PC-9 (cell line): Measurements from ENCODE around the gene ADCY4. TPM values are rescaled to one million over a fixed set of nuclear protein-coding genes. Genes with fewer than 3 reads are reported as not detected.

Source experiments
- BruUV-seq: library from RNA; stranded (reverse); fragments of 400-500 nt; replicated peaks from 2 replicates; lab custom pipeline; 2021; lab: Mats Ljungman, UMichigan
- CTCF ChIA-PET: fragments of 300-600 bp; sonication (Branson Sonifier 250); formaldehyde crosslinking; loops from one replicate; lab custom pipeline; 2022; ENCODE audit warnings: antibody characterized with exemption; lab: Charles Lee
- POLR2A ChIA-PET: fragments of 300-600 bp; sonication (Branson Sonifier 250); formaldehyde crosslinking; loops from one replicate; lab custom pipeline; 2022; ENCODE audit warnings: antibody characterized with exemption; ENCODE audit not compliant: unreplicated experiment; lab: Charles Lee
- DNase-seq, 2 experiments: peaks; one replicate each; pipeline versions ENCODE4 v3.0.0 to v3.0.0-alpha.2; 2015 to 2022; ENCODE audit warnings: mixed read lengths in 1 of 2
- H2AFZ ChIP-seq: fragments of 200-600 bp; sonication (generic); 2 replicates; pipeline ENCODE4 v1.8.1; 2017; ENCODE audit warnings: antibody characterized with exemption
- H3F3A ChIP-seq: fragments of 200-600 bp; sonication (generic); 2 replicates; pipeline ENCODE4 v1.8.1; 2017; ENCODE audit warnings: antibody characterized with exemption, mild to moderate bottlenecking, low read depth; ENCODE audit not compliant: insufficient read depth
- H3K27ac ChIP-seq: fragments of 200-600 bp; sonication (generic); 2 replicates; pipeline ENCODE4 v1.6.1; 2016; ENCODE audit warnings: mixed run types
- H3K27me3 ChIP-seq: fragments of 200-600 bp; sonication (generic); 2 replicates; pipeline ENCODE4 v1.6.1; 2016; ENCODE audit warnings: low read depth, mixed run types; ENCODE audit not compliant: insufficient read depth
- H3K36me3 ChIP-seq: fragments of 200-600 bp; sonication (generic); 2 replicates; pipeline ENCODE4 v1.6.1; 2016; ENCODE audit warnings: low read depth, mixed run types
- H3K4me1 ChIP-seq: fragments of 200-600 bp; sonication (generic); replicated peaks from 2 replicates; pipeline ENCODE4 v1.6.1; 2016; ENCODE audit warnings: mixed run types; ENCODE audit not compliant: insufficient read depth
- H3K4me2 ChIP-seq: fragments of 200-600 bp; sonication (generic); 2 replicates; pipeline ENCODE4 v1.6.1; 2017; ENCODE audit warnings: mixed run types
- H3K4me3 ChIP-seq: fragments of 200-600 bp; sonication (generic); 2 replicates; pipeline ENCODE4 v1.6.1; 2016; ENCODE audit warnings: mixed run types
- H3K79me2 ChIP-seq: fragments of 200-600 bp; sonication (generic); 2 replicates; pipeline ENCODE4 v1.6.1; 2017; ENCODE audit warnings: low read depth, mixed run types
- H3K9me2 ChIP-seq: fragments of 200-600 bp; sonication (generic); 2 replicates; pipeline ENCODE4 v1.8.1; 2017; ENCODE audit warnings: mild to moderate bottlenecking; ENCODE audit not compliant: insufficient read depth
- H3K9me3 ChIP-seq: fragments of 200-600 bp; sonication (generic); 2 replicates; pipeline ENCODE4 v1.8.1; 2016; ENCODE audit warnings: low read depth; ENCODE audit not compliant: insufficient read depth
- H4K20me1 ChIP-seq: fragments of 200-600 bp; sonication (generic); 2 replicates; pipeline ENCODE4 v1.8.1; 2017; ENCODE audit not compliant: insufficient read depth
- EZH2 ChIP-seq: fragments of 200-600 bp; sonication (generic); IDR thresholded peaks from 2 replicates; pipeline ENCODE4 v1.8.0; 2017; ENCODE audit warnings: antibody characterized with exemption, low read depth
- intact Hi-C: fragments of 100-400 bp; cut with micrococcal nuclease; formaldehyde crosslinking; loops from one replicate; pipeline ENCODE4 v1.10.0; 2022; ENCODE audit not compliant: unreplicated experiment
- total RNA-seq: library from RNA; stranded (reverse); gene quantifications from 2 replicates; pipeline ENCODE4 v1.2.3, GENCODE V29; 2021
- TF ChIP-seq, protein P1 (sequence below): fragments of 200-600 bp; sonication (generic); conservative IDR thresholded peaks from 2 replicates; pipeline ENCODE4 v1.6.1; 2017; ENCODE audit warnings: mixed run types, antibody characterized with exemption, mild to moderate bottlenecking, moderate library complexity

Gene ADCY4
- total RNA-seq, 1 experiment from 2014 or later = 1.8 TPM

DNA sequence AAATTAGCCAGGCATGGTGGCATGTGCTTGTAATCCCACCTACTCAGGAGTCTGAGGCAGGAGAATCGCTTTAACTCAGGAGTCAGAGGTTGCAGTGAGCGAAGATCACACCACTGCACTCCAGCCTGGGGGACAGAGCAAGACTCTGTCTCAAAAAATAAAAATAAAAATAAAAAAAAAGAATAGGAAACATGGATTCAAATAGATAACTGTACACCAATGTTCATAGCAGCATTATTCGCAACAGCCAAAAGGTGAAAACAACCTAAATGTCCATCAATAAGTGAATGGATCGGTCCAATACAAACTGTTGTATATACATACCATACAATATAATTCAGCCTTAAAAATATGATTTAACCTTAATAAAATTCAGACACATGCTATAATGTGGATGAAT lies 8.0 kb upstream of the ADCY4 start:
- ChIA-PET POLR2A (no interaction called here), CTCF (no interaction called here)
- H2AFZ ChIP-seq = no peak overlapping the region
- no peaks in the 10 kb centered on the region for H3K9me3 ChIP-seq
- no peaks in the 10 kb centered on the region for H3K36me3 ChIP-seq
- H3K79me2 ChIP-seq = no peaks in the 10 kb centered on the region
- no peaks in the 10 kb centered on the region for H3K4me1 ChIP-seq
- no peak overlapping the region for H3K27ac ChIP-seq
- BruUV-seq = no TSS peak
- no peaks in the 10 kb centered on the region for H3F3A ChIP-seq
- intact Hi-C loops = no loop called here
- no peak for DNase-seq
- no peak overlapping the region for H3K4me3 ChIP-seq
- no peaks in the 10 kb centered on the region for H3K27me3 ChIP-seq
- H3K9me2 ChIP-seq = no peaks in the 10 kb centered on the region
- TF ChIP-seq EZH2 = no peak
- TF ChIP-seq, protein P1, sequence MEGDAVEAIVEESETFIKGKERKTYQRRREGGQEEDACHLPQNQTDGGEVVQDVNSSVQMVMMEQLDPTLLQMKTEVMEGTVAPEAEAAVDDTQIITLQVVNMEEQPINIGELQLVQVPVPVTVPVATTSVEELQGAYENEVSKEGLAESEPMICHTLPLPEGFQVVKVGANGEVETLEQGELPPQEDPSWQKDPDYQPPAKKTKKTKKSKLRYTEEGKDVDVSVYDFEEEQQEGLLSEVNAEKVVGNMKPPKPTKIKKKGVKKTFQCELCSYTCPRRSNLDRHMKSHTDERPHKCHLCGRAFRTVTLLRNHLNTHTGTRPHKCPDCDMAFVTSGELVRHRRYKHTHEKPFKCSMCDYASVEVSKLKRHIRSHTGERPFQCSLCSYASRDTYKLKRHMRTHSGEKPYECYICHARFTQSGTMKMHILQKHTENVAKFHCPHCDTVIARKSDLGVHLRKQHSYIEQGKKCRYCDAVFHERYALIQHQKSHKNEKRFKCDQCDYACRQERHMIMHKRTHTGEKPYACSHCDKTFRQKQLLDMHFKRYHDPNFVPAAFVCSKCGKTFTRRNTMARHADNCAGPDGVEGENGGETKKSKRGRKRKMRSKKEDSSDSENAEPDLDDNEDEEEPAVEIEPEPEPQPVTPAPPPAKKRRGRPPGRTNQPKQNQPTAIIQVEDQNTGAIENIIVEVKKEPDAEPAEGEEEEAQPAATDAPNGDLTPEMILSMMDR = no peak
- H3K4me2 ChIP-seq = no peak overlapping the region
- no peaks in the 10 kb centered on the region for H4K20me1 ChIP-seq

DNA sequence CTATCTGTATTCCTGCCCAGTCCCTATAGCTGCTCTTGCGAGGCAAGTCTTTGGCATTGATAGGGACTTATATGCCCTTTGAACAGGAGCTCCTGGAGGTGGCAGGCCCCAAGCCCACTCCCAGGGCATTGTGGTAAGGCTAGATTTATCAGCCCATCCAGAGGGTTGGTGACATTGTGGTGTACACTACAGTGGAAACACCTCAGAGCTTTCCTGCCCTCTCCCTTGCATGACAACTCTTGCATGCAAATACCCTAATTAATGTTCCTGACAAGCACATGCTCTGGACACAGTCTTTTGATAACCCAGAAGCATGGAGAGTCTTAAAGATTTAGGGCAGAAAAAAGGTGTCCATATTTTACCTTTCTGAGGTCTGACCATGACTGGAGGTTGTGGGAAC lies 5.7 kb upstream of the ADCY4 start:
- no peaks in the 10 kb centered on the region; the same call in 1 of the 2 replicates for H3K4me1 ChIP-seq
- ChIA-PET POLR2A (no interaction called here), CTCF (interaction anchor here (0.5 kb wide), 1 partner anchor 65 kb away, joined by 3 read pairs; no protein-coding TSS in a partner anchor)
- H3K9me3 ChIP-seq = no peaks in the 10 kb centered on the region
- TF ChIP-seq EZH2 = no peak
- TF ChIP-seq, protein P1 = no peak
- no peaks in the 10 kb centered on the region for H4K20me1 ChIP-seq
- no peaks in the 10 kb centered on the region for H3K79me2 ChIP-seq
- no peaks in the 10 kb centered on the region for H3K9me2 ChIP-seq
- H2AFZ ChIP-seq = no peak overlapping the region
- no peaks in the 10 kb centered on the region for H3F3A ChIP-seq
- DNase-seq = no peak
- H3K4me3 ChIP-seq = no peak overlapping the region
- intact Hi-C loops = no loop called here
- H3K27me3 ChIP-seq = no peaks in the 10 kb centered on the region
- no peaks in the 10 kb centered on the region for H3K36me3 ChIP-seq
- no TSS peak for BruUV-seq
- H3K27ac ChIP-seq = no peak overlapping the region
- H3K4me2 ChIP-seq = no peak overlapping the region

DNA sequence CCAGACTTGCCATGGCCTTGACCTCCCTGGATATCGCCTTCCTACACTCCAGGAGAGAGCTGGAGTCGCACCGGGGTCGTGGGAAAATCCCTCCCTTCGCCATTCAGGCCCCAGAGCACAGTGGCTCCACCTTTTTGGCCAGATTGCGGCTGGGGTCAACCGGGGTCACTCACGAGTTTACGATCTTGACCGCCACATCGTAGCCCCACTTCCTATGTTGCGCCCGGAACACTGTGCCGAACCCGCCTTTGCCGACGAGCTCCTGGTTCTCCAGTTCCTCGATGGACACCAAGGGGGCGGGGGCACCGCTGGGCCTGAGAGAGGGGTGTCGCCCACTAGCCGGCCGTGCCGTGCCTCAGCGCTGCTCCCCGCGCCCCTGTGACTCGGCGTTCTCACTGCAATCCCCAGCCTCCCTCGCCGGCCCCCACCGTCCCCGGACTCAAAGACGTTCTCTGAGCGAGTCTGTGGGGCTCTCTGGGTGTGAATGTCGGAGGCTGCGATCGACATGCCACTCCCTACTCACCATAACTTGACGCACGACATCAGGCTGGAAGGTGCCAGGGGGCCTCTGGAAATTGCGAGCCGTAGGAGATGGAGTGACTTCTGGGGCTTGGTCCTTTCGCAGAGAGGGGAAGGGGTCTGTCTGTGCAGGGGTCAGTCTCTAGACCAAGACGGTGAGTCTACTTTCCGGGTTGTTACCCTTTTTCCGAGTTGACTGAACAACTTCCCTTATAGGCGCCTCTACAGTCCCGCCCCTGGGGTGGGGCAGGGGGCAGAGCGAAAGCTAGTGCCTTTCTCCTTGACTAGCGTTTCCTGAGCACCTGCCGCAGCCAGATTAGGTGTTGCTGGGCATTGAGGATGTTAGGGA lies 4.6 kb upstream of the ADCY4 start, which contains the start of gene RIPK3:
TSS of gene RIPK3 (minus strand) at position 708 of the 868 bp plus-strand sequence. CDS start at position 543, 165 bp downstream.
- ChIA-PET POLR2A (interaction anchor here (0.5 to 0.6 kb wide), 3 partner anchors 9 to 334 kb away, joined by 3 to 9 read pairs (median 4); partner anchors contain the start of gene KHNYN), CTCF (no interaction called here)
- BruUV-seq = TSS peak; percentile 63
- TF ChIP-seq, protein P1 = no peak
- no peak for TF ChIP-seq EZH2
- Histone ChIP-seq H3K9me3 (no peaks in the 10 kb centered on the region), H3K4me3 (no peak within 1 kb of the TSS), H3K4me1 (no peaks in the 10 kb centered on the region; the same call in 1 of the 2 replicates), H3K27ac (no peak within 1 kb of the TSS), H3K9me2 (no peaks in the 10 kb centered on the region), H3F3A (no peaks in the 10 kb centered on the region), H4K20me1 (no peaks in the 10 kb centered on the region), H3K36me3 (no peaks in the 10 kb centered on the region), H2AFZ (no peak within 1 kb of the TSS), H3K79me2 (no peaks in the 10 kb centered on the region), H3K27me3 (no peaks in the 10 kb centered on the region), H3K4me2 (no peak within 1 kb of the TSS)
- DNase-seq = peak in 1 of 2 experiments; percentile 30
- intact Hi-C loops = no loop called here
